Hematopoietic multipotent progenitor cell treated with erythropoietin and hydrocortisone succinate and interleukin-3 and kit ligand, for 4 days (in vitro differentiated cells): Measurements from ENCODE around the gene XIRP1.
A peak's percentile ranks its signal among the peaks of the same experiment; 100 is the strongest.
"Not testable (repeated sequence)": the region's sequence is repeated elsewhere in the genome, so short reads cannot be mapped to it uniquely, and the experiment has no call there.

Experiments
- DNase-seq: peaks from one replicate; pipeline ENCODE4 v3.0.0-alpha.2; 2015

The XIRP1 gene

GRCh38 chr3:39184081-39184967 lies 8.1 kb downstream of the XIRP1 start:
- no peak for DNase-seq

- DNase-seq = no peak
These were observed 8.9 kb downstream of the XIRP1 start for GRCh38 chr3:39183211-39184080.

- peak; percentile 69 for DNase-seq
These were observed 10.7 kb downstream of the XIRP1 start for GRCh38 chr3:39181408-39182335.

- DNase-seq = peak; percentile 96
These were observed 11.6 kb downstream of the XIRP1 start for GRCh38 chr3:39180546-39181346.

GRCh38 chr3:39180183-39180545 lies 12.2 kb downstream of the XIRP1 start:
- DNase-seq = no peak

GRCh38 chr3:39178553-39178952 lies 13.8 kb downstream of the XIRP1 start:
- no peak for DNase-seq

- DNase-seq = peak; percentile 94
These were observed 14.6 kb downstream of the XIRP1 start for GRCh38 chr3:39177708-39178332.

GRCh38 chr3:39176025-39176714 lies 16.2 kb downstream of the XIRP1 start:
- DNase-seq = peak; percentile 37

GRCh38 chr3:39173318-39174125 lies 18.9 kb downstream of the XIRP1 start:
- no peak for DNase-seq

GRCh38 chr3:39171860-39172259 lies 20.5 kb downstream of the XIRP1 start:
- DNase-seq = no peak

- DNase-seq = not testable (repeated sequence)
These were observed 21.5 kb downstream of the XIRP1 start for GRCh38 chr3:39170877-39171276.

- no peak for DNase-seq
These were observed 21.9 kb downstream of the XIRP1 start for GRCh38 chr3:39170461-39170860.

GRCh38 chr3:39169712-39170111 lies 22.7 kb downstream of the XIRP1 start:
- DNase-seq = no peak

- no peak for DNase-seq
These were observed 24.1 kb downstream of the XIRP1 start for GRCh38 chr3:39168156-39168780.

- DNase-seq = peak; percentile 77
These were observed 25.4 kb downstream of the XIRP1 start for GRCh38 chr3:39166932-39167532.

- peak; percentile 36 for DNase-seq
These were observed 26.2 kb downstream of the XIRP1 start for GRCh38 chr3:39166134-39166710.

- DNase-seq = no peak
These were observed 26.9 kb downstream of the XIRP1 start for GRCh38 chr3:39165518-39165917.

- DNase-seq = no peak
These were observed 28.0 kb downstream of the XIRP1 start for GRCh38 chr3:39164414-39164813.
